ENCODE measurements around the gene PALLD.

DNA sequence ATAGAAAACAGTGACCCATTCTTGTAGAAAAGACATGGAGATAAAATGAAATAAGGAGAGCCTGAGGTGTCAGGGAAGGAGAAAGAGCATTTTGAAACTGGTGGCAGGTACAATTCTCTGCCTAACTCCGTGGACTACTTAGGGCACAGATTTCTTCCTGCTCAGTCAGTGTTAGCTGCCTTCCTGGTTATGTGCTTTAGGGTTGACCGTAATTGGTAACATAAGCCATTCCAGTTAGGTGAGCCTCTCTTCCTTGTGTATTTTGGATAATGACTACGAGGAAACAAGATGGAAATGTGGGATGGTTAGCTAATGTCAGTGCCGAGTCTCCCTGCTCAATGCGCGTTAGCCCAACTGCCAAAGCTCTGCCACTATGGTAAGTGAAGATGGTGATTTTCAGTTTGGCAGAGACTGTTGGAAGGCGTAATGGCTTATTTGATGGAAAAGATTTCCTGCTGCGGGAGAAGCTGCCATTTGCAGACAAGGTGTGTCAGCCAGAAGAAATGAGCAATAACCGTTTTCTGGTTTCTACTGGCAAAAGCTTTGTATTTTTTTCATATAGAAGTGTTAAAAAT is 339.1 kb downstream of the PALLD start:
- TF ChIP-seq GATA2 (IDR thresholded peaks at IDR 0.05; ENCODE audit: low read depth, low read length) (no peak), GATA3 (IDR thresholded peaks at IDR 0.05; ENCODE audit: low read depth, low read length) (no peak)
